Mucosa of rectum (tissue), 2 donors: Measurements from ENCODE around the gene ANGPTL2.

Experiments used
- H3K27ac ChIP-seq, 2 donors: one replicate each; pipeline ENCODE4 v1.7.0; 2013; ENCODE audit warnings: inconsistent platforms in 2 of 2, low read depth in 2 of 2, low read length in 2 of 2
- H3K27me3 ChIP-seq, 2 donors: one replicate each; pipeline ENCODE4 v1.7.0; 2013; ENCODE audit warnings: low read length in 2 of 2; ENCODE audit not compliant: control insufficient read depth in 2 of 2, insufficient read depth in 2 of 2
- H3K36me3 ChIP-seq, 2 donors: one replicate each; pipeline ENCODE4 v1.7.0; 2013; ENCODE audit warnings: low read length in 2 of 2; ENCODE audit not compliant: control insufficient read depth in 2 of 2, insufficient read depth in 2 of 2
- H3K4me1 ChIP-seq, 2 donors: one replicate each; pipeline ENCODE4 v1.7.0; 2013; ENCODE audit warnings: low read length in 2 of 2, mild to moderate bottlenecking in 1 of 2; ENCODE audit not compliant: control insufficient read depth in 2 of 2, insufficient read depth in 2 of 2
- H3K4me3 ChIP-seq, 2 donors: one replicate each; pipeline ENCODE4 v1.7.0; 2013; ENCODE audit warnings: low read length in 2 of 2
- H3K9ac ChIP-seq, 2 donors: one replicate each; pipeline ENCODE4 v1.7.0; 2013; ENCODE audit warnings: low read length in 2 of 2, low read depth in 1 of 2, mild to moderate bottlenecking in 1 of 2
- H3K9me3 ChIP-seq, 2 donors: one replicate each; pipeline ENCODE4 v1.7.0; 2013; ENCODE audit warnings: low read length in 2 of 2; ENCODE audit not compliant: control insufficient read depth in 2 of 2
- donor health status: healthy.
- donor health status: Normal muscosa, but diverticular disease.

The ANGPTL2 gene

DNA sequence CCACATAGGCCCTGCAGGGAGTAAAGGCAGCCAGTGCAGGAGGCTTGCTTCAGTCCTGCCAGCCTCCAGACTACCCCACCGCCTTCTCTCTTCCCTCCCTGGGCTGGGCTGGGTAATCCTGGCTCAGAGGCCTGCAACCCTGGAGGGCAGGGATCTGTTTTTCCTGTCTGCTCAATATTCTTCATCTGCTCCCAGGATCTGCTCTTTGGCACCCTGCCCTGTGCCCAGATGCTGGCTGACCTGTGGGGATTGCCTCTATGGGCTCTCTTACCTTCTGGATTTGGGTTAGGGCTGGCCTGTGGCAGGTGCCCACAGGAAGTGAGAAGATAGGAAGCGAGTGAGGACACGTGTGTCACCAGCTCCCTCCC is 7.3 kb upstream of the ANGPTL2 start:
- no peaks in the 10 kb centered on the region for H3K9me3 ChIP-seq
- no peak overlapping the region for H3K27ac ChIP-seq
- no peak overlapping the region for H3K4me3 ChIP-seq
- H3K36me3 ChIP-seq = no peaks in the 10 kb centered on the region
- no peak overlapping the region for H3K9ac ChIP-seq
- peaks cover 0 to 6% of the 10 kb centered on the region in 2 donors for H3K4me1 ChIP-seq
- no peaks in the 10 kb centered on the region for H3K27me3 ChIP-seq

DNA sequence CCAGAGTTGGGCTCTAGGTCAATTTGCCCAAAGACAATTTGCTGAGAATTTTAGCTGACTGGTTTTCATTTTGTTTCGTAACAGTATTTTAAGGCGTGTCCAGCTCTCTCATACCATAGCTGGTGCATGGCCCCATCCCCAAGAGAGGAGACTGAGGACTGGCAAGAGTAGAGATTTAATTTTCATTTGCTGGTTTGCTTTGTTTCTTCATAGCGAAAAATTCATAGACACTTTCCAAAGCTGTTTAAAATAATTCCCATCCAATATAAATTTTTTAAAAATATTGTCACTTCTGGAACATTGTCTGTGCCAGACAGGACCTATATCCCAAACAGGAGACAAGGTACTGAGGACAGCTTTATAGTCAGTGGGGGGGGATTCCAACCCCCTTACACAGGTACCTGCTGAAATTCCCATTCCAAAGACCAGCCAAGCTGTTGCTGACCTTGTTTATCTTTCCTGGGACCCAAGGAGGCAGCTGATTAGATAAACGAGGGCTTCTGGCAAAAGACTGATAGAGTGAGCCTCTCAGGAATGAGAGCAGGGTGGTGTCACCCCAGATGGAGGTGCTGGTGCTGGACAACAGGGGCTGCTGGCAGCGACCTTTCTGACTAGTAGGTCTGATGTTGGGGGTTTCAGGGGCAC is 6.8 kb upstream of the ANGPTL2 start:
- Histone ChIP-seq H3K9me3 (no peaks in the 10 kb centered on the region), H3K4me1 (peaks cover 0 to 6% of the 10 kb centered on the region in 2 donors), H3K27ac (no peak overlapping the region), H3K4me3 (no peak overlapping the region), H3K27me3 (no peaks in the 10 kb centered on the region), H3K9ac (no peak overlapping the region), H3K36me3 (no peaks in the 10 kb centered on the region)

DNA sequence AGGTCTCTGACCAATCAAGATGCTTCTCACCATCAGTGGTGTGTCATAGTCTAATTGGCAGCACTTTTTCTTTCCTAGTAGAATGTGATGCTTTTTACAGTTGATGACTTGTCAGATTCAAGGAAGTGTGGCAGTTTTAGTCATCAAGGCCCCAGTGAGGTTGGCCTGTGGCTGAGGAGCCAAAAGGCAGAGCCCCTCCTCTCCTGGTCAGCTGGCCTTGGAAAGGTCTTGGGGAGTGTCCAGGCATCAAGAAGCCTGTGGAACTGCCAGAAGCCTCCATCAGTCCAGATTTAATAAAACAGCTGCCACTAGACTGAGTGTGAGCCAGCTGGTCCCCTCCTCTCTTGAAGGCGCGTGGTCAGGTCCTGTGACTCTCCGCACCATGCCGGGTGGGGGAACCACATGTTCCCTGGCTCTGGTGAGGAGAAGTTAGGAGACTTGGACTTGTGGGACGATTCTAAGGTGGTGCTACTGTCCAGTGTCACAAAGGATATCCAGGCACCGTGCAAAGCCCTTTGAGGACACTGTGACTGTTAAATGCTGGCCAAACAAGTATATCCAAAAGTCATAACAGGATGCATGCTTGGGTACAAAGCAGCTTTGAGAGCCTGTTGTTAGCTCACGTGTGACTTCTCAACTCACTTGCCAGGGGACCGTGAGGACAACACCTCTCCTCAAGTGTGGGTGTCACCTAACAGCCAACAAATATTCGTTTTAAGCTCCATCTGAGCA is 6.1 kb upstream of the ANGPTL2 start:
- Histone ChIP-seq H3K27ac (peak overlapping the region in 1 of 2 donors; percentile 6), H3K9me3 (no peaks in the 10 kb centered on the region), H3K36me3 (no peaks in the 10 kb centered on the region), H3K27me3 (no peaks in the 10 kb centered on the region), H3K4me3 (no peak overlapping the region), H3K4me1 (peaks cover 0 to 6% of the 10 kb centered on the region in 2 donors), H3K9ac (no peak overlapping the region)

DNA sequence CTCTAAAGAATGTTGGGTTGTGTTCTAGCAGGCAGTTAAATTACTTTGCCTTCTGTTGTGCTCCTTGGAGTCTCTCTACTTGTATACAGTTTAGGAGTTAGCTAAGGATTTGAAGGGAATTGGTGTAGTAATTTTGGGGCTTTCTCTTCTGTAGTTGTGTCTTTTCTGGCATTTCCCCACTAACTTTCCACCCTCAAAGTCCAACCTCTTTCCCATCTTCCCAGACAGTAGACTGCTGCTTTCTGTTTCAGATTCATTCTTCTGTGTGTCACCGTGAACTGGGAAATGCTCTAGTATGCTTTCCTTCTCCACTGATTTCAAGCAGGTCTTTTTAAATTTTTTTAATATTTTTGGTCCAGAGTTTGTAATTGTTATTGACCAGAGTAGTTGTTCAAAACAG is 4.5 kb upstream of the ANGPTL2 start:
- no peaks in the 10 kb centered on the region for H3K36me3 ChIP-seq
- H3K27me3 ChIP-seq = no peaks in the 10 kb centered on the region
- no peaks in the 10 kb centered on the region for H3K9me3 ChIP-seq
- no peak overlapping the region for H3K9ac ChIP-seq
- H3K4me3 ChIP-seq = no peak overlapping the region
- peaks cover 0 to 4% of the 10 kb centered on the region in 2 donors for H3K4me1 ChIP-seq
- peak overlapping the region in 1 of 2 donors; percentile 31 for H3K27ac ChIP-seq

GRCh38 chr9:127124792-127125191 is 2.4 kb upstream of the ANGPTL2 start:
- Histone ChIP-seq H3K4me1 (peaks cover 0 to 4% of the 10 kb centered on the region in 2 donors), H3K4me3 (no peak overlapping the region), H3K9me3 (no peaks in the 10 kb centered on the region), H3K27ac (no peak overlapping the region), H3K27me3 (no peaks in the 10 kb centered on the region), H3K9ac (no peak overlapping the region), H3K36me3 (no peaks in the 10 kb centered on the region)

DNA sequence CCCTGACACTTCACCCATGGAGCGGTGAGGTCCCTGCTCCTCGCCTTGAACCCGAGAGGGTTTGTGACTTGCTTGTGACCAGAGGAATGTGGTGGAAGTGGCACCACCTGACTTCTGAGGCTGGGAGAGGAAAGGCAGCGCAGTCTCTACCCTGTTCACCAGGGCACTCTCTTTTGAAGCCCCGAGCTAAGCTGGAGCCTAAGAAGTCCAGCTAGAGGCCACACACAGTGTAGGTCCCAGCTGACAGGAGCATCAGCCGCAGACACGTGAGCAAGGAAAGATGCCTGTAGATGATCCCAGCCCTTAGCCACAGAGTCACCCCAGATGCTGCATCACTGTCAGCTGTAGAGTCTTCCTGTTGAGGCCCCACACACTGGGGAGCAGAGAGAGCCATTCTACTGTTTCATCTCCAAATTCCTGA is 1.7 kb upstream of the ANGPTL2 start:
- no peak overlapping the region for H3K27ac ChIP-seq
- peaks cover 0 to 6% of the 10 kb centered on the region in 2 donors for H3K4me1 ChIP-seq
- H3K27me3 ChIP-seq = no peaks in the 10 kb centered on the region
- peaks cover 0 to under 1% of the 10 kb centered on the region in 2 donors for H3K36me3 ChIP-seq
- H3K9me3 ChIP-seq = no peaks in the 10 kb centered on the region
- no peak overlapping the region for H3K9ac ChIP-seq
- H3K4me3 ChIP-seq = no peak overlapping the region

DNA sequence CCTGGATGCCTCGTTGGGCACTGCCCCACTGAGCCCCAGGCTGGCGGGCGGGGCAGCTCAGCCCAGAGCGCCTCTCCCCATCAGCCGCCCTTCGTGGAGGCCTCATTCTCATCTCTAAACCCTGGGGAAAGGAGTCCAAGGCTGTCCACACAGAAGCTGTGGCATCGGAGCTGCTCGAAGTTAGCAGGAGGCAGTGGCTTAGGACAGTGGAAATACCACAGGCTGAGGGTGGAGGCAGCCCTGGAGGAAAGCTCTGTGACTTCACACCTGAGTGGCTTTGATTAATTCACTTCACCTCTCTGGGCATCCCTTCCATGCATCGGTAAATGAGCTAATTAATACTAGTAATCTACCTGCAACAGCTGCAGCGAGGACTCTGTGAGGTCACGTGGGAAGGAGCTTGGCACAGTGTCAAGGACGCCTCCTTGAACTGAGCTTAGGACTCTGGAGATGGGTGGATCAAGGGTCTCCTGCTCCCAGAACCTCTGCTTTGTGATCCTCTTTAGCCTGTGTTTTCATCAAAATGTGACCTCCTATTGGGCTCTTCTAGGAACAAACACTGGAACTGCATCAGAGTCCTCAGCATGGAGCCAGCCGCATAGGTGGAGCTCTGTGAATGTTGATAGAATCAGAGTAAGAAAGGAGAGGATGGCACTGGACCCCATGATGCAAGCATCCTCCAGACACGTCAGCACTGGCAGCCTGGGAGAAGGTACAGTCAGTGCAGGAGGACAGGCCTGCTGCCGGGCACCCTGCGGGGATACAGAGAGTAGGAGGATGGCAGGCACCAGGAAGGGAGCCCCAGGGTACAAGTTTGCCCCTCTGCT is 842 bp upstream of the ANGPTL2 start:
- H3K9ac ChIP-seq = peak overlapping the region; percentile 7 to 71
- H3K4me1 ChIP-seq = peaks cover 0 to 8% of the 10 kb centered on the region in 2 donors
- peaks cover 0 to 4% of the 10 kb centered on the region in 2 donors for H3K36me3 ChIP-seq
- H3K9me3 ChIP-seq = no peaks in the 10 kb centered on the region
- H3K27me3 ChIP-seq = no peaks in the 10 kb centered on the region
- H3K27ac ChIP-seq = peak overlapping the region; percentile 76 to 81
- H3K4me3 ChIP-seq = peak overlapping the region; percentile 24 to 38

- Histone ChIP-seq H3K4me1 (peaks cover 0 to 8% of the 10 kb centered on the region in 2 donors), H3K9me3 (no peaks in the 10 kb centered on the region), H3K4me3 (peak overlapping the region; percentile 56 to 72), H3K27ac (peak overlapping the region; percentile 81), H3K9ac (peak overlapping the region; percentile 58 to 71), H3K27me3 (no peaks in the 10 kb centered on the region), H3K36me3 (peaks cover 0 to 4% of the 10 kb centered on the region in 2 donors)
Observed at GRCh38 chr9:127121628-127122175, 733 bp downstream of the ANGPTL2 start.

GRCh38 chr9:127119320-127119709 is 3.1 kb downstream of the ANGPTL2 start:
- H3K36me3 ChIP-seq = peaks cover 4% of the 10 kb centered on the region in 2 donors
- no peaks in the 10 kb centered on the region for H3K9me3 ChIP-seq
- H3K4me3 ChIP-seq = no peak overlapping the region
- H3K27ac ChIP-seq = no peak overlapping the region
- H3K27me3 ChIP-seq = no peaks in the 10 kb centered on the region
- peaks cover 0 to 8% of the 10 kb centered on the region in 2 donors for H3K4me1 ChIP-seq
- H3K9ac ChIP-seq = no peak overlapping the region
